Activated naive CD4-positive, alpha-beta T cell treated with Interleukin-2 at 50 U/mL for 16 hours (primary cell): ENCODE results near the gene DDAH2.

Experiments used
- DNase-seq: peaks from one replicate; pipeline ENCODE4 v3.0.0-alpha.2; 2020

Gene DDAH2, protein sequence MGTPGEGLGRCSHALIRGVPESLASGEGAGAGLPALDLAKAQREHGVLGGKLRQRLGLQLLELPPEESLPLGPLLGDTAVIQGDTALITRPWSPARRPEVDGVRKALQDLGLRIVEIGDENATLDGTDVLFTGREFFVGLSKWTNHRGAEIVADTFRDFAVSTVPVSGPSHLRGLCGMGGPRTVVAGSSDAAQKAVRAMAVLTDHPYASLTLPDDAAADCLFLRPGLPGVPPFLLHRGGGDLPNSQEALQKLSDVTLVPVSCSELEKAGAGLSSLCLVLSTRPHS

DNA sequence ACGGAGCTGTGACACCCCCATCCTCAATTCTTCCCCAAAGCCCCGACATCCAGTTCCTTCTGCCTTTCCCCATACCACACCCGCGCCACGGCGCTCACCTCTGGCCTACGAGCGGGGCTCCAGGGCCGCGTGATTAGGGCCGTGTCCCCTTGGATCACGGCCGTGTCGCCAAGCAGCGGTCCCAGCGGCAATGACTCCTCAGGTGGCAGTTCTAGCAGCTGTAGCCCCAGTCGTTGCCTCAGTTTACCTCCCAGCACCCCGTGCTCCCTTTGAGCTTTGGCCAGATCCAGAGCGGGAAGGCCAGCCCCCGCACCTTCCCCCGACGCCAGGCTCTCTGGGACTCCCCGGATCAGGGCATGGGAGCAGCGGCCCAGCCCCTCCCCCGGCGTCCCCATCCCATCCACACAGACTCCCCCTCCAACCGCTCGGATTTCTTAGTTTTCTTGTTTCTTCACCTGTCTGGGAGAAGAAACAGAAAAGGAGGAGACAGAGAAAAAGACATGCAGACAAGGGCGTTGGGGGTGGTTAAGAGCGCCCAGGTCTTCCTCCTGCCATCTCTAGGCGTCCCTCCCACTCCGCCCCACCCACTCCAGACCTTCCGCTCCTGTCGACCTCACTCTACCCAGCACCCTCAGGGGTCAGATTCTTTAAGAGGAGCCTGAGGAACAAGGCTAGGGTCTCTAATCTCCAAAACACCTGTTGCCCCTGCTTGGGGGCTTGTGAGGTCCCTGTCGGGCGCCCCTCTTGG is at the start of gene DDAH2:
DDAH2 (minus strand) TSS at position 533 of the 748 bp plus-strand sequence; CDS start at position 395, 138 bp downstream.
- no peak for DNase-seq

DNA sequence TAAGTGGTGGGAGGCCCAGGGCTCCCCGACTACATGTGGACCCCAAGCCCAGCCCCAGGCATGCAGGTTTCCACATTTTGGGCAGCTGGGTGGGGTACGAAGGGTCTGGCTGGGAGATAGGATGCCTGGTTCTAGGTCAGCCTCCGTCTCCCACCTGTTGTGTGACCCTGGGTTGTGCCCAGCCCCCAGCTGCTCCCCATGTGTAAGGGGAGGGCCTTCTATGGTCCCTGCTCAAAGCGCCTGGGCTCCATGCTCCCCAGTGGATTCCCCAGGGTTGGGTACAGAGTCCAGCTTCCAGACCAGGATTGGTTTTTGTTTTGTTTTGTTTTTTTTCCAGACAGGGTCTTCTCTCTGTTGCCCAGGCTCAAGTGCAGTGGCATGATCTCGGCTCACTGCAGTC is 49.1 kb upstream of the DDAH2 start:
- no peak for DNase-seq

DNA sequence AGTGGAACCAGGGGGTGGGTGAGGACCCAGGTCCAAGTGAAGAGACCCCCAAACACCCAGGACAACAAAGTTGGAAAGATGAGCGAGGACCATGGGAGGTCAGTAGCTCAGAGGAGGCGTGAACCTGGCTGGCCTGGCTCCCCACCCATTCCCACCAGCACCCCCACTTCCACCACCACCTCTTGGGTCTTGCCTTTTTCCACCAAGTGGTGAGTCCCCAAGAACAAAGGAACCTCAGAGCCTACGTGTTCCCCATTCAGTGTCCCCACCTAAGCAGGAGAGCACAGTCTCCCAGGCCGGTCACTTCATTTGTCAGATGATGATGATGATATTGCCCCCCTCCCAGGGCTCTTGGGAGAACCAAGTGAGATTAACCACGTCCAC is 48.6 kb upstream of the DDAH2 start:
- no peak for DNase-seq

DNA sequence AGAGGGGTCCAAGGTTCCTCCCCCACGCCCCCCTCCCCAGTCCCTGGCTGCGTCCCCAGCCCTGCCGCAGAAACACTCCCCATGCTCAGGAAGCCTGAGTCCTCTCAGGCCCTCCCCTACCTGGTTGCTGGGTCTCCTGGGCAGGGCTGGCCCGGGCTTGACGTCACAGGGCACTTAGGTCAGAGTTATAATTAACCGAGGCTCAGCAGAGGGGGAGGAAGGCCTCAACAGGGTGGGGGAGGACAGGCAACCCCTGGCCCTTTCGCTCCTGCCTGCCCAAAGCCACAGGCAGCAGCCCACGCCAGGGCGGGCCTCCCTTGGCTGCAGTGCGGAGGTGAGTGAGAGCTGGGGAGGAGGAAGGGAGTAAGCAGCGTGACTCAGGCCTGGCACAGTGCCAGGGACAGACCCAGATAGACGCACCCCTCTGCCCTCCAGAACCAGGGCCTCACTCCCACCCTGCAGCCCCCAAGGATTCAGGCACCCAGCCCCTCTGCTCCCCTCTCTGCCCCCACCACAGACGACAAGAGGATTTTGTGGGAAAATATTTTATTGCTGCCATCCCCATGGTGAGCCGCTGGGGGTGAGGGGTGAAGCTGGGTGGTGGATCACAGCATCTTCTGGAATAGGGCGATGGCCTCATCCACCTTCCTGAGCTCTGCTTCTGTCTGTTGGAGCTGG is 48.0 kb upstream of the DDAH2 start, which contains the start of gene VWA7:
VWA7 (minus strand) TSS at position 340 of the 678 bp plus-strand sequence. CDS start 549 bp downstream, outside the sequence.
- DNase-seq, result peak; percentile 84

DNA sequence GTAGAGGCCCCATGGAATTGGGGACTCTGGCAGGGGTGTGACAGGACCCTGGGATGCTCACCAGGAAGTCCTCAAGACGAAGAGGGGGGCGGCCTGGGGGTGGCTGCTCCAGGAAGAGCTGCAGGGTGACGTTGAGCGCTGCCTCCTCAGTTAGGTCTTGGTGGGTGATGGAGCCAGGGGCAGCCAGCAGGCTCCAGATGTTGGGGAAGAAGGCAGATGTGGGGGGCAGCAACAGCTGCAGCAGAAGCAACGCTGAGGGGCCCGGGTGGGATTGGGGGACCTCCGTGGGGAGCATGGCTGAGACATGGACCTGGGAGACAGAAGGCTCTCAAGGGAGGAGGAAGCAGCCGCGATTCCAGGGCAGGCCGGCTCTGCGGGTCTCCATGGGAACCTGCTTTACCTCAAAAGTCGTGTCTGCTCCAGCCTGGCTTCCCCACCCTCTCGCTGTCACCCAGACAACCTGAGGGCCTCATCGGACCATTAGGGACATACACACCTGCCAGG is 47.4 kb upstream of the DDAH2 start:
- no peak for DNase-seq

DNA sequence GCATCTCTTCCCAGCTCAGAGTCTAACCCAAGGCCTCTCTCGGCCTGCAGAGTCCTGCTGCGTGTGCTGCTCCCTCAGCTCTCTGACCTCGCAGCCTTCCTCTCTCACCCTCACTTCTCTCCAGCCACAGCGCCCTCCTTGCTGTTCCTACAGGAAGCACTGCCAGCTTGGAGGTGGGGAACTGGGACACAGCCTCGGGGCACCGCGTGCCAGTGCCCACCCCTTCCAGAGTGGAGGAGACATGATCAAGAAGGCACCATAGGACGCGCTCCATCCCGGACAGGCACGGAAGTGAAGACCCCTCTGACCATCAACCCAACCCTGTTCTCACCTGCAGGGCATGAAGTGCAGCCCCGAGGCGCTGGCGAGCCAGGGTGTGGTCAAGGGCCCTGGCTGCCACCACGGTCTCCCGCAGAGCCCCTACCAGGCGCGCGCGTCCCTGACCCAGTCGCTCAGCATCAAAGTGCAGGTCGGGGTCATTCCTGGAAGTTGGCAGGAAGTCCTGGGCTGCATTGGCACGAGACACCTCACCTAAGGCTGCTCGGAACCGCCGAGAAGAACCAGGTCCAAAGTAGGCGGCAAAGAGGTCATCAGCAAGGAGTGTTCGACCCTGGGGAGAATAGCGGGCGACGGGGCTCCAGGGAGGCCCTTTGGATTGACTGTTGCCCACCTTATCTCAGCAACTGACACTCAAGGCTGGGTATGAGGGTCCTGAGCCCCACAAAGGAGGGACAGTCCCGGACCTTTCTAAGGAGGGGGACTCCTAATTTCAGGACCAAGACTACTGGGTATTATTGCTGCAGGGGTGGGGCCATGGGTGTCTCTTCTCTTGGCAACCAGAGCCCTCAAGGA is 46.8 kb upstream of the DDAH2 start:
- no peak for DNase-seq

DNA sequence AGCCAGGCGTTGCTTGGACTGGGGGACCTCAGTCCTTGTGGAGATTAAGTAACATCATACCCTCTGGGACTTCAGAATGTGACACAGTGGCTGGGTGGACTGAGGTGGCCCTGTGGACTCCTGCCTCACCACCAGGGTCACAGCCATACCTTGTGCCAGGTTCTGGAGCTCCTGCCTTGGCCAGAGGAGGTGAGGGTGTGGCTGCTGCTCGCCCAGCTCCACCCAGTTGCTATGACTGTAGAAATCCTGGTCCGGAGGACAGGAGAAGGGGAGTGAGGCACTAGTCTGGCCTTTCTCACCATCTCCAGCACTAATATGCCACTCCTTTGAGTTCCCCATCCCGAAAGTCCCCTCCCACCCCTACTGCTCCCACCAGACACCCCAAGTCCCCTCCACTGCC is 46.1 kb upstream of the DDAH2 start:
- DNase-seq, result no peak

DNA sequence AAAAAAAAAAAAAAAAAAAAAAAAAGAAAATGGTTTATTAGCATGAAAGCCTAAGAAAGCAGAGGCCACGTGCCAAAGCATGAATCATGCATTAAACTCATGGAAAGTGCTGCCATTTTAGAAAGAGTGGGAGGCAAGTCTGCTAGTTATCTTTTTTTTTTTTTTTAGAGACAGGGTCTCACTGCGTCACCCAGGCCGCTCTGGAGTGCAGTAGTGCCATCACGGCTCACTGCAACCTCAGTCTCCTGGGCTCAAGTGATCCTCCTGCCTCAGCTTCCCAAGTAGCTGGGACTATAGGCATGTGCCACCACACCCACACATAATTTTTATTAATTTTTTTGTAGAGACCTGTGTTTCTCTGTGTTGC is 42.9 kb upstream of the DDAH2 start:
- peak; percentile 13 for DNase-seq

DNA sequence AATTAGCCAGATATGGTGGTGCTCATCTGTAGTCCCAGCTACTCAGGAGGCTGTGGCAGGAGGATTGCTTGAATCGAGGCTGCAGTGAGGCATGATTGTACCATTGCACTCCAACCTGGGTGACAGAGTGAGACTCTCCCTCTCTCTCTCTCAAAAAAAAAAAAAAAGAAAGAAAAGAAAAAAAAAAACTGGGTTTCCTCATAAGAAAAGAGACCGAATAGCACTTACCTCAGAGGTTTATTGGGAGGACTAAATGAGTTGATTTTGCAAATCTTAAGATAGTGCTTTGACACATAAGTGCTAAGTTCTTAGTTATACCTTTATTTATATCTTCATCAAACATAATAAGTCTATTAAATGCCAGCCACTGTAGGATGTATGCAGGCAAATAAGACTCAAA is 41.8 kb upstream of the DDAH2 start:
- no peak for DNase-seq

DNA sequence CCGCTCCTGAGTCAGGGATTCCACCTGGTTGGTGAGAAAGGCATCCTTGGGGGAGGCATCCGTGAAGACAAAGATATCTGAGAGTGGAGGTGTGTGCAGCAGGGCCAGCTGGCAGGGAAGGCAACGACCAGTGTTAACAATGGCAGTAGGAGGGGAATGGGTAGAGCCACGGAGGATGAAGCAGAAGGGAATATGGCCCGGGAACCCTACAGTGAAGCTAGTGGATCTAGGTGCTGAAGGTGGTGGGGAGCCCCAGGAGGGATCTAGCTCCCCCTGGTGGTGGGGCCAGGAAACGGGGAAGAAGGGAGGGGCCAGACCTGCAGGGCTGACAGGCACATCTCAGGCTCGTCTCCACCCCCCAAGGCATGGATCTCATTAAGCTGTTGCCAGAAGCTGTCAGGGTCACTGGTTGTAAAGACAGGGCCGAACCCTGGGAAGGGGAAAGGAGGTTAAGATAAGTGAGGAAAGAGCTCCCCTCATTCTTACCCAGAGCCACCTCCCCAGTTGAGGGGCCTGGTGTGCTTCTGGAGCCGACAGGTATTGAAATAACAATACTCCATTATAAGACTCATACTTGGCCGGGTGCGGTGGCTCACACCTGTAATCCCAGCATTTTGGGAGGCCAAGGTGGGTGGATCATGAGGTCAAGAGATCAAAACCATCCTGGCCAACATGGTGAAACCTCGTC is 40.7 kb upstream of the DDAH2 start:
- peak; percentile 85 for DNase-seq

DNA sequence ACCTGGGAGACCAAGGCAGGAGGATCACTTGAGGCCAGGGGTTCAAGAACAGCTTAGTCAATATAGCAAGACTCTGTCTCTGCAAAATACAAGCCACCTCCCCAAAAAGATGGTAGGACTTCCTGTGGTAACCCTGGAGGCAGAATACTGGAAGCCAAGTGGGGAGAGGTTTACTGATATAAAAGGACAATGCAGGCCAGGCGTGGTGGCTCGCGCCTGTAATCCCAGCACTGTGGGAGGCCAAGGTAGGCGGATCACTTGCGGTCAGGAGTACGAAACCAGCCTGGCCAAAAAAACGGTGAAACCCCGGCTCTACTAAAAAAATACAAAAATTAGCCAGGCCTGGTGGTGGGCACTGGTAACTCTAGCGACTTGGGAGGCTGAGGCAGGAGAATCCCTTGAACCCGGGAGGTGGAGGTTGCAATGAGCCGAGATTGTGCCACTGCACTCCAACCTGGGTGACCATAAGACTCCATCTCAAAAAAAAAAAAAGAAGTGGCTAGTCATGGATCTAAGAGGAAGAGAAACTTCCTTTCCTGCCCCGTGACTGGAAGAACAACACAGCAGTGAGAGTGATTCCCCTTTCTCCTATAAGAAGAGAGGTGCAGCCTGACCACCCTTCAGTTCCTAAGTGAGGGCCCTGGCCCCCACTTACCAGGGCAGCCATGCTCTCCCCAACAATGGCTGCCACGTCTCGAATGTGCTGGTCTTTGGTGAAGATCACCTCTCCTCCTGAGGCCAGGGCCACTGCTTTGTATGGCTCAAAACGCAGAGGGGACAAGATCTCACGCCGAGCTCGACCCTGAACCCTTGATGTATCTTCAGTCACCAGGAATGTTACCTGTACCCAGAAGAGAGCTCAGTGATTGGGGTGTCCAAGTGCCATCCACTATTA is 39.5 kb upstream of the DDAH2 start:
- no peak for DNase-seq

DNA sequence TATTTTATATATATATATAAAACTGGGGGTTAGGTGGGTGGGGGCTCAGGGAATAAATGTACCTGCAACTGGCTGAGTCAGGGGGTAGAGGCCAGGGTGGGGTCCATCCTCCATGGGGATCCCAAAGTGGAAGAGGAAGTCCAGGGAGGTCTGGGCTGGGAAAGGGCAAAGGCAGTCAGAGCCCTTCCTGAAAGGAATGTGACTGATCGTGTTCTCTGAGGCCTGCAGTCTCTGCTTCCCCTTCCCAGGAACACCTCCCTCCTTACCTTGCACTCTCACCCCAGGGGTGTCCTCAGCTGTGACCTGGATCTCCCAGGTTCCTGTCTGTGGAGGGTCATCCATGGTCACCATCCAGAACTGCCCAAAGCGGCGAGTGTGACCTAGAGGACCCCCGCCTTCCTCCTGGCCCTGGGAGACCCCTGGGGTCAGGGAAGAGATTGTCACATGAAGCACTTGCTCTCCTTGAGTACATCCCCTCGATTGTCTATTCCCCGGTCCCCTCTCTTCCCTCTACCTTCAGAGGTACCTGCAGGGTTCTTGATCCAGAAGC is 38.1 kb upstream of the DDAH2 start:
- no peak for DNase-seq

DNA sequence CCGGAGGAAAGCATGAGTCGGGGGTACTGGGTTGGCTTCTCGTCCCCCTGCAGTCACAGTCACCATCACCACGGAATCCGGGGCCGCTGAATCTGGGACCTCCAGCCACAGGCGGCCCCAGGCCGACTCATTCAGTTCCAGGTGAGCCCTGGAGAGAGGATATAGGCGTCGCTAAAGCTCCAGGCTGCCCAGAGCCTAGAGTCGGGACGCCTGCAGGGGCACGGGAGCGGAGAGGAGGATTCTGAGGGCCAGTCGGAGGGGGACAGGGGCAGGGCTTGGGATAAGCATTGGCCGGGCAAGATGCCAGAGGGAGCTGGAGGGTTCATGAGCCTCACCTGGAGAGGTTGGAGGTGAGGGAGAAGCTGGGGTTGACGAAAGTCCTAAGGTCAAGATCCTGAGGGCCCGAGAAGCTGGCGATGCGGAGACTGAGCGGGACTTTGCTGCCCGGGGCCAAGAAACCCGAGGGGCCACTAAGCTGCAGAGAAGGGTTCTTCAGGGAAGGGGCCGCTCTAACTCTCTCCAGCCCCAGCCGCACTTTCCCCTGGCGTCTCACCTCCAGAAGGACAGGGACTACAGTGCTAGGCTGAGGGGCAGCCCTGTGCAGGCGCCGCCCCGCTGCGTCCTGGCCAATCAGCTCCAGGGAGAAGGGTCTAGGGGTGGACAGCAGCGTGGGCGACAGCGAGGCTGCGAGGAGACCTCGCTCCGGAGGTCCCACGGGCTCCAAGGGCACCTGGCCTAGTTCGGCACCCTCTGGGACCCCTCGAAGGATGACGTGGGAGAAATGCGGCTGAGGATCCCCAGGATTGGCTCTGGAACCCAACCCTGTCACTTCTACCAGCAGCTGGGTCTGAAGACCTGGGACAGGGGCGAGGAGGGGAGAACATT is 37.1 kb upstream of the DDAH2 start:
- DNase-seq, result no peak

DNA sequence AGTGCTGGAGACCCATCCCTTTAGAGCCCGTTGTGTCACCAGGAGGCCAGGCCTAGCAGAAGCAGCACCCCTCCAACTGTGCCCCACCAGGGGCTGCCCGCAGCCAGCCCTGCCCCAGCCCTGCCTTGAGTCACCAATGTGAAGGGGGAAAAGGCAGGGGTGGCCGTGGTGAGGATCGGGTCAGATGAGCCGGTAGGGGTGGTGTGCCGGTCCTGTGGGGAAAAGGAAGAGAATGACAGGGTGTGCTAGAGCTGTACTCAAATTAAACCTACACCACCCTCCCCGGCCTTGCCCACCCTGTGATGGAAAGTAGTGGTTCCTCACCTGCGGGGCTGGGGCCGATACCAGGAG is 36.4 kb upstream of the DDAH2 start:
- no peak for DNase-seq

DNA sequence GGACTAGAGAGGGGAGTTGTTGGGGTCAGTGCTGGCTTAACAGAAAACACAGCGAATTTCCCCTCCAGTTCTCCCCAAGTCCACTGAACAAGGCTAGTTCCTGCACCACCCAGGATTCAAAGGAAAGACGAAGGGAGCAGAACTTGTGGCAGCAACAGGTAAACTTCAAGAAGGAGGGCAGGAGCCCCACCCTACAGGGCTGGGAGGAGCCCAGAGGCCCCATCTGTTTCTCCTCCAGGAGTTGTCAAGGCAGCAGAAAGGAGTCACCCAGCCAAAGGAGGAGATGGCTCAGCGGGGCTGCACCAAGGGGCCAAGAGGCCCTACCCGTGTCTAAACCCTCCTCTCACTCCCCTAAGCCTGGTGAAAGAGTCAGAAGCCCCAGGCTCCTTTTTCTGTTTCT is 35.1 kb upstream of the DDAH2 start:
- DNase-seq, result no peak

DNA sequence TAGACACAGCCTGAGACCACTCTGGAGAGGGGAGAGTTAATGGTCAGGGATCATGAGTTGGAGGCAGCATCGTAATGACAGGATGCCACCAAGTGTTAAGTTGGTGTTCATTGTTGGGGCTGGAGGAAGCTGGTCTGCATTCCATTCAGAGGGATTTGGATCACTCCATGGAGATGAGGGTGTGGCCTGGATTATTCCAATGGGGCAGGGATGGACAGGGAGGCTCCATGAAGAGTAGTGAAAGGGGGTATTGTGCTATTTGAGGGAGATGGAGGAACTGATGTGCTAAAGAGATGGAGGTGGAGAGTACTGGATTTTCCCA is 34.5 kb upstream of the DDAH2 start:
- no peak for DNase-seq

DNA sequence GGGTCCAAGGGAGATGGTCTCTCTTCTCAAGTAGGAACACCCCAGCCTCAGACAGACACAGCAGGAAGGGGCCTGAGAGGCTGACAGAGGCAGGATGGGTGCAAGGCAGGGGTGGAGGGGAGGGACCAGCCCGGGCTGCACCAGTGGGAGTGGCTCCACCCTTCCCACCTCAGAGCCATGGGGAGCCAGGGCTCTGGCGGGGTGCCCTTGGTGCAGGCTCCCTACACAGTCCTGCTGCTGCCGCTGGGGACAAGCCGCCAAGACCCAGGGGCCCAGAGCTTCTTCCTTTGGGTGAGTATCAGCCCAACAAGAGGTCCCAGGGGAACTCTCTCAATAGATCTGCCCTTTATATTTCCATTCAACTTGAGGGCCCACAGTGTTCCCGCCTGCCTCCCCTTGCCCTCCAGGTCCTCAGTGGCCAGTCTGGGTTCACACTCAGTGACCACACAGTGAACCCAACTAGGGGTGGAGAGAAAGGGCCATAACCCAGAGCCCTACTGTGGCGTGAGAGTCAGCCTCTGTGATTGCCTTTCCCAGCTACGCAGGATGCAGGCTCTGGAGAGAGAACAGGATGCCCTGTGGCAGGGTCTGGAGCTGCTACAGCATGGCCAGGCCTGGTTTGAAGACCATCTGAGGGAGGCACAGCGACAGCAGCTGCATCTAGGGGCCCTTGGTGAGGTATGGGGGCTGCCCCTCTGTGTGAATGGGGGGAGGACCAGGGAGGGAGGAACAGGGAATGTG is 33.9 kb upstream of the DDAH2 start:
- DNase-seq, result no peak

DNA sequence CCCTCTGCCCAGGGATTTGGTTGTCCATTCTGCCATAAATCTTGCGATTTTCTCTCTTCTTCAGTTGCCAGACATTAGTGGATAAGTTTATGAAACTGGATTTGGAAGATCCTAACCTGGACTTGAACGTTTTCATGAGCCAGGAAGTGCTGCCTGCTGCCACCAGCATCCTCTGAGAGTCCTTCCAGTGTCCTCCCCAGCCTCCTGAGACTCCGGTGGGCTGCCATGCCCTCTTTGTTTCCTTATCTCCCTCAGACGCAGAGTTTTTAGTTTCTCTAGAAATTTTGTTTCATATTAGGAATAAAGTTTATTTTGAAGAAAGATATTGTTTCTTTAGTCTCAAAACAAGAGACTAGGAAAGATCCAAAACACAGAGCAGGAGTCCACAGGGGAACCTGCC is 33.3 kb upstream of the DDAH2 start, which contains the start of gene SAPCD1:
SAPCD1 (plus strand) TSS at position 301 of the 400 bp plus-strand sequence. CDS start 399 bp downstream, outside the sequence.
- DNase-seq, result no peak

DNA sequence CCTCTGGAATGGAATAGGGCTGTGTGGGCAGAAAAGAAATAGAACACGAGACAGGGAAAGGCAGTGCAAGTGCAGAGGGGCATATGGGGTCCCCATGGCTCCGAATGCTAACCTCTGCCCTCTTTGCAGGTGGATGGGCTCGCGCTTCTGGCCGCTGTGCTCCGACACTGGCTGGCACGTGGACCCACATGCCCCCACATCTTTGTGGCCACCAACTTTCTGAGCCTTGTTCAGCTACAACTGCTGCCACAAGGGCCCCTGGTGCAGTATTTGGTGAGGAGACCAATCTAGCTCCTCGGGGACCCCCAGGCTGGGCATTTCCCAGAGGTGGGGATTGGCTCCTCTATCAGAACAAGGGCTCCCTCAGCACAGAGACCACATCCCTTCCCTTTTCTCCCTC is 32.2 kb upstream of the DDAH2 start:
- DNase-seq, result no peak
